ENCODE measurements around the gene GALNTL6. TPM values are rescaled to one million over a fixed set of nuclear protein-coding genes. Genes with fewer than 3 reads are reported as not detected.

Gene GALNTL6
- polyA plus RNA-seq, 1 experiment = not detected

DNA sequence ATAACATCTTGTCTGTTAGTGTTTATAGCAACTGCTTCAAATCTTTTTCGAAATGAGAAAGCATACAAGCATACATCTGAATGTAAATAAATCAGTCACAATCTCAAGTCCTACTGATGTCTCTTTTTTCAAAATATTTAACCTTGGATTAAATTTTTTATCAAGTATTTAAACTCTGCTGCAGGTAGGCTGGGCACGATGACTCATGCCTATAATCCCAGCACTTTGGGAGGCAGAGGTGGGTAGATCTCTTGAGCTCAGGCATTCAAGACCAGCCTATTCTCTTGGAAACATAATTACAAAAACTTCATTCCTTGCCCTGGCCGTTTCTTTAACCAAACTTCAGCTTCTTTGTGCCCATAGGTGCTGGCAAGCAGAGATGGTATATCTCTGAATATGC, 815.1 kb downstream of the GALNTL6 start:
- H3K9me3 ChIP-seq (ENCODE audit: control insufficient read depth, insufficient read depth, low read length) = peaks cover 2% of the 10 kb centered on the region; the same call in 1 of the 2 replicates
- TF ChIP-seq, protein P1, sequence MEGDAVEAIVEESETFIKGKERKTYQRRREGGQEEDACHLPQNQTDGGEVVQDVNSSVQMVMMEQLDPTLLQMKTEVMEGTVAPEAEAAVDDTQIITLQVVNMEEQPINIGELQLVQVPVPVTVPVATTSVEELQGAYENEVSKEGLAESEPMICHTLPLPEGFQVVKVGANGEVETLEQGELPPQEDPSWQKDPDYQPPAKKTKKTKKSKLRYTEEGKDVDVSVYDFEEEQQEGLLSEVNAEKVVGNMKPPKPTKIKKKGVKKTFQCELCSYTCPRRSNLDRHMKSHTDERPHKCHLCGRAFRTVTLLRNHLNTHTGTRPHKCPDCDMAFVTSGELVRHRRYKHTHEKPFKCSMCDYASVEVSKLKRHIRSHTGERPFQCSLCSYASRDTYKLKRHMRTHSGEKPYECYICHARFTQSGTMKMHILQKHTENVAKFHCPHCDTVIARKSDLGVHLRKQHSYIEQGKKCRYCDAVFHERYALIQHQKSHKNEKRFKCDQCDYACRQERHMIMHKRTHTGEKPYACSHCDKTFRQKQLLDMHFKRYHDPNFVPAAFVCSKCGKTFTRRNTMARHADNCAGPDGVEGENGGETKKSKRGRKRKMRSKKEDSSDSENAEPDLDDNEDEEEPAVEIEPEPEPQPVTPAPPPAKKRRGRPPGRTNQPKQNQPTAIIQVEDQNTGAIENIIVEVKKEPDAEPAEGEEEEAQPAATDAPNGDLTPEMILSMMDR (IDR thresholded peaks at IDR 0.05; ENCODE audit: low read depth, low read length) = no peak
- no peak for DNase-seq (ENCODE audit: low read depth, low spot score)
- ChIA-PET POLR2A (interaction anchor here (0.7 kb wide), 1 partner anchor 12 kb away, joined by 3 read pairs; no protein-coding TSS in a partner anchor), CTCF (no interaction called here)
- H3K4me3 ChIP-seq (ENCODE audit: low read depth, low read length) = no peak overlapping the region
- H3K27me3 ChIP-seq (ENCODE audit: control insufficient read depth, insufficient read depth, low read length) = no peaks in the 10 kb centered on the region
- H3K27ac ChIP-seq (ENCODE audit: low read depth, low read length) = no peak overlapping the region

DNA sequence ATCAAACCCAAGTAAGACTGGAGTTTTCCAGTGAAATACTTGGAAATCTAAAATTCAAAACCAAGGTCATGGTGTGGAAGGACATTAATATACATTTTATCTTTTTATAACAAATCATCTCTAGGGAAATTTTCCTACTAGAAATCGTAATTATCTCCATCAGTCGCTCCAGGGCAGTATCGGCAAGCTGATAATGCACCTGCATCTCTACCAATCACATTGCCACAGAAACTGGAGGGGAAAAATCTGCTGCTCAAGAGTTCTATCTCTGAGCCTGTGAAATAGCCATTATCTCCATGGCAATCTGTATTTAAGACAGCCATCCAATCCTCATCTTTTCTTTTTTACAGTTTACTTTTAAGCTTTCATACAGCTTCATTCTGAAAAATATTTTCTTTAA, 817.1 kb downstream of the GALNTL6 start:
- DNase-seq (ENCODE audit: low read depth, low spot score) = no peak
- ChIA-PET CTCF (no interaction called here), POLR2A (no interaction called here)

DNA sequence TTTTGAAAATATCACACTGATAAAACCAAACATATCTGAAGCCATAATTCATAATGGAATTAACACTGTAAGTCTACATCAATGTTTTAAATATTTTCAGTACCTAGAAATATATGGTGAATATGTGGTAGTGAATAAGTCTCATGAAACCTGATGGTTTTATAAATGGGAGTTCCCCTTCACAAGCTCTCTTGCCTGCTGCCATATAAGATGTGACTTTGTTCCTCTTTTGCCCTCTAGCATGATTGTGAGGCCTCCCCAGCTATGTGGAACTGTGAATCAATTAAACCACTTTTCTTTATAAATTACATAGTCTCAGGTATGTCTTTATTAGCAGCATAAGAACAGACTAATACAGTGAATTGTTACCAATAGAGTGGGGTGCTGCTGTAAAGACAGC, 818.6 kb downstream of the GALNTL6 start:
- H3K27me3 ChIP-seq (ENCODE audit: control insufficient read depth, insufficient read depth, low read length) = no peaks in the 10 kb centered on the region
- POLR2A ChIA-PET = no interaction called here
- no peak overlapping the region for H3K4me3 ChIP-seq (ENCODE audit: low read depth, low read length)
- H3K27ac ChIP-seq (ENCODE audit: low read depth, low read length) = no peak overlapping the region
- CTCF ChIA-PET = no interaction called here
- DNase-seq (ENCODE audit: low read depth, low spot score) = no peak
- H3K9me3 ChIP-seq (ENCODE audit: control insufficient read depth, insufficient read depth, low read length) = peaks cover 2% of the 10 kb centered on the region; the same call in 1 of the 2 replicates
- TF ChIP-seq, protein P1 (IDR thresholded peaks at IDR 0.05; ENCODE audit: low read depth, low read length) = no peak

More for the DNA sequence above, 817.1 kb downstream of the GALNTL6 start:
- Histone ChIP-seq H3K27ac (ENCODE audit: low read depth, low read length) (no peak overlapping the region), H3K4me3 (ENCODE audit: low read depth, low read length) (no peak overlapping the region), H3K9me3 (ENCODE audit: control insufficient read depth, insufficient read depth, low read length) (peaks cover 2% of the 10 kb centered on the region; the same call in 1 of the 2 replicates), H3K27me3 (ENCODE audit: control insufficient read depth, insufficient read depth, low read length) (no peaks in the 10 kb centered on the region)
- TF ChIP-seq, protein P1 (IDR thresholded peaks at IDR 0.05; ENCODE audit: low read depth, low read length) = no peak

DNA sequence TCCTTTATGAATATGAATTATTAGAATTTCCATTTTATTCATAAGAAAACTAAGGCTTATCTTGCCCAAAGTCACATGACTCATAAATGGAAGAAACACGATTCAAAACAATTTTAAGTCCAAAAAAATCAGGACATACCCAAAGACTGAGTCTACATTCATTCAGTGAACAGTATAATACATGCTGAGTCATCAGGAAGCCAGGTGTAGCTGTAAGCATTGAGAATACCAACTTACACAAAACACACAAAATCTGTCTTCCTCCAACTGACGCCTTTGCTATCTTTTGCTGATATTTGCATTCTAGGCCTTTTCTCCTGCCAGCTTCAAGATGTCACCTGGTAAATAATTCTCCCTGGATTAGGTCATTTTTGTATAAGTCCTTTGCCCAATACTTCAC, 835.3 kb downstream of the GALNTL6 start:
- Histone ChIP-seq H3K9me3 (ENCODE audit: control insufficient read depth, insufficient read depth, low read length) (no peaks in the 10 kb centered on the region), H3K27me3 (ENCODE audit: control insufficient read depth, insufficient read depth, low read length) (no peaks in the 10 kb centered on the region), H3K4me3 (ENCODE audit: low read depth, low read length) (no peak overlapping the region), H3K27ac (ENCODE audit: low read depth, low read length) (no peak overlapping the region)
- POLR2A ChIA-PET = no interaction called here
- DNase-seq (ENCODE audit: low read depth, low spot score) = no peak
- CTCF ChIA-PET = no interaction called here
- TF ChIP-seq, protein P1 (IDR thresholded peaks at IDR 0.05; ENCODE audit: low read depth, low read length) = no peak

DNA sequence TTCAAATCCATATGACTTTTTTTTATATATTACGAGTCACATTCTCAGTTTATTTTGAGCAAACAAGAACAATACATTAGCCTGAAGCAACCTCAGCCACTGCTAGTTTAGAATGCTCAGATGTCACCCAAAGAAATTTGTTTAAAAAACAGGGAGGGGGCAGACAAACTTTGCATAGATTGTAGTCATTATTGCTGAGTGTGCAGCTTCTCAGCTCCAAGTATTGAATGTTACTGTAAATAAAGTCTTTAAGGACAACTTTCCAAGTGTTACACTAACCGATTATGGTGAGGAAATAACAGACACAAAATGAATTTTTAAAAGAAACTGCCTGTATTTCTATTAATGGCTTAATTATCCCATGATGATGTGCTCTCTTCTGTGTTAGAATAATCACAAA, 835.9 kb downstream of the GALNTL6 start:
- Histone ChIP-seq H3K27ac (ENCODE audit: low read depth, low read length) (no peak overlapping the region), H3K27me3 (ENCODE audit: control insufficient read depth, insufficient read depth, low read length) (no peaks in the 10 kb centered on the region), H3K9me3 (ENCODE audit: control insufficient read depth, insufficient read depth, low read length) (no peaks in the 10 kb centered on the region), H3K4me3 (ENCODE audit: low read depth, low read length) (no peak overlapping the region)
- CTCF ChIA-PET = no interaction called here
- POLR2A ChIA-PET = no interaction called here
- no peak for DNase-seq (ENCODE audit: low read depth, low spot score)
- TF ChIP-seq, protein P1 (IDR thresholded peaks at IDR 0.05; ENCODE audit: low read depth, low read length) = no peak
